Measurements from ENCODE around the gene CRIM1.

Gene CRIM1

GRCh38 chr2:36516136-36516870 lies 160.7 kb downstream of the CRIM1 start:
- Histone ChIP-seq H3K4me3 (ENCODE audit: low read depth in 1 of 2, low read length in 1 of 2) (no peak overlapping the region), H3K36me3 (no peaks in the 10 kb centered on the region), H3K27ac (no peak overlapping the region), H3K9me3 (no peaks in the 10 kb centered on the region), H3K4me1 (ENCODE audit: control insufficient read depth in 1 of 2, insufficient read depth in 1 of 2, low read depth in 1 of 2, low read length in 1 of 2) (peaks cover 14 to 17% of the 10 kb centered on the region in 2 experiments), H3K27me3 (no peaks in the 10 kb centered on the region)
- TF ChIP-seq CTCF (IDR thresholded peaks at IDR 0.05) = no peak

- Histone ChIP-seq H3K4me3 (ENCODE audit: low read depth in 1 of 2, low read length in 1 of 2) (no peak overlapping the region), H3K27me3 (no peaks in the 10 kb centered on the region), H3K27ac (peak overlapping the region; percentile 35), H3K9me3 (no peaks in the 10 kb centered on the region), H3K4me1 (ENCODE audit: control insufficient read depth in 1 of 2, insufficient read depth in 1 of 2, low read depth in 1 of 2, low read length in 1 of 2) (peaks cover 14 to 17% of the 10 kb centered on the region in 2 experiments), H3K36me3 (peaks cover 9% of the 10 kb centered on the region)
- no peak for TF ChIP-seq CTCF (IDR thresholded peaks at IDR 0.05)
Measured at GRCh38 chr2:36520431-36520830, 164.9 kb downstream of the CRIM1 start.

- no peaks in the 10 kb centered on the region for H3K9me3 ChIP-seq
- H3K27me3 ChIP-seq = no peaks in the 10 kb centered on the region
- no peak for TF ChIP-seq CTCF (IDR thresholded peaks at IDR 0.05)
- H3K4me3 ChIP-seq (ENCODE audit: low read depth in 1 of 2, low read length in 1 of 2) = no peak overlapping the region
- H3K36me3 ChIP-seq = peaks cover 16% of the 10 kb centered on the region
- H3K27ac ChIP-seq = no peak overlapping the region
- peaks cover 14 to 17% of the 10 kb centered on the region in 2 experiments for H3K4me1 ChIP-seq (ENCODE audit: control insufficient read depth in 1 of 2, insufficient read depth in 1 of 2, low read depth in 1 of 2, low read length in 1 of 2)
Measured at GRCh38 chr2:36523153-36523552, 167.6 kb downstream of the CRIM1 start.

GRCh38 chr2:36525245-36525644 lies 169.7 kb downstream of the CRIM1 start:
- Histone ChIP-seq H3K27me3 (no peaks in the 10 kb centered on the region), H3K4me1 (ENCODE audit: control insufficient read depth in 1 of 2, insufficient read depth in 1 of 2, low read depth in 1 of 2, low read length in 1 of 2) (peaks cover 7 to 9% of the 10 kb centered on the region in 2 experiments), H3K9me3 (no peaks in the 10 kb centered on the region), H3K36me3 (peaks cover 20% of the 10 kb centered on the region), H3K4me3 (ENCODE audit: low read depth in 1 of 2, low read length in 1 of 2) (no peak overlapping the region), H3K27ac (no peak overlapping the region)
- TF ChIP-seq CTCF (IDR thresholded peaks at IDR 0.05) = no peak

DNA sequence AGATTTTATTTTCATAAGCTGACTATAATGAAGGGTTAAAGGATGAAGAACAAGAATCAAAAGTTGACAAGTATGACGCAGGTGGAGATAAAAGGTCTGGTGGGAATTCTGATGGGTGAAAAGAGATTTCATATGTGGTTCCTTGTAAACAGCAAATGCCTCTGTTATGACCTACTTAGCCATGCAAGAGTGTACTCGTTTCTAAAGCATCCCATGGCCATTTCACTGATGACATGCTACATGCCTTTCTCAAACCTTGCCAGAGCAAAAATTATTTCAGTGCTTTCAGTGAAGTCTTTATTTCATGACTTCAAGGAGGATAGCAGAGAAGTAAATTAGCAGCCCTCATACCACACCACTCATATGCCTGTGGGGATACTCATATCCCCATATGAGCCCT lies 170.6 kb downstream of the CRIM1 start:
- Histone ChIP-seq H3K36me3 (peaks cover 20% of the 10 kb centered on the region), H3K4me3 (ENCODE audit: low read depth in 1 of 2, low read length in 1 of 2) (no peak overlapping the region), H3K9me3 (no peaks in the 10 kb centered on the region), H3K27me3 (no peaks in the 10 kb centered on the region), H3K4me1 (ENCODE audit: control insufficient read depth in 1 of 2, insufficient read depth in 1 of 2, low read depth in 1 of 2, low read length in 1 of 2) (peaks cover 13 to 14% of the 10 kb centered on the region in 2 experiments), H3K27ac (no peak overlapping the region)
- no peak for TF ChIP-seq CTCF (IDR thresholded peaks at IDR 0.05)

Measured in neutrophil (primary cell).